ENCODE measurements around the gene PPP2CA. TPM values are rescaled to one million over a fixed set of nuclear protein-coding genes. Genes with fewer than 3 reads are reported as not detected.
"Not testable (repeated sequence)": the region's sequence is repeated elsewhere in the genome, so short reads cannot be mapped to it uniquely, and the experiment has no call there.

PPP2CA gene
- total and polyA plus RNA-seq, 11 donors: 59.7 to 219 (median 171) TPM

DNA sequence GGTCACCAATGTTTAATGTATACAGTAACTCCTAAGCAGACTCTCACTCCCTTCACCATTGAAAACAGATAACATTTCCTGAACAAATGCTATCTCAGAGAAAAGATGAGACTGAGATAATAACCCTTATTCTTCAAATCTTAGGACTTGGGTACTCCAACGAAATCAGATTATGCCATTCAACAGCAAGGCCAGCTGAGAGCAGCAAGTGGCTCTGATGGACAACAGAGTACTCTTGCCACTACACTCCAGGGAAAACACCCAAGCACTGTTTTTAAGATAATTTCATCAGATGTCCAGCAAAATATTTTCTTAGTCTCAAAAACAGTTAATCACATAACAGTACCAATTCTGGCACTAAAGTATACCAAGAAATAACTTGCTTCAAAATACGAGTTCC is 10.1 kb downstream of the PPP2CA start:
- no peaks in the 10 kb centered on the region for H3K27me3 ChIP-seq
- peaks cover 4 to 88% (median 58%) of the 10 kb centered on the region in 12 donors for H3K4me1 ChIP-seq
- DNase-seq (no peak), ATAC-seq (no peak)
- peaks cover 0 to 13% (median 0%) of the 10 kb centered on the region in 12 donors for H3K9me3 ChIP-seq
- H3K27ac ChIP-seq: peak overlapping the region in 1 of 12 donors; percentile 28
- no peak for TF ChIP-seq CTCF (IDR thresholded peaks at IDR 0.05)
- no peak for TF ChIP-seq POLR2A (IDR thresholded peaks at IDR 0.05)
- H3K36me3 ChIP-seq: peaks cover 0 to 18% (median 3%) of the 10 kb centered on the region in 9 donors
- no peak overlapping the region for H3K4me3 ChIP-seq
- WGBS, 4 donors: 47 to 59% (median 52%) methylated on average over 2 of the region's 2 CpGs
- intact Hi-C loops (cut with DNase I): loop anchor here in 1 of 10 donors (2.0 kb wide), 1 partner anchor 39 kb away; no protein-coding TSS in a partner anchor

DNA sequence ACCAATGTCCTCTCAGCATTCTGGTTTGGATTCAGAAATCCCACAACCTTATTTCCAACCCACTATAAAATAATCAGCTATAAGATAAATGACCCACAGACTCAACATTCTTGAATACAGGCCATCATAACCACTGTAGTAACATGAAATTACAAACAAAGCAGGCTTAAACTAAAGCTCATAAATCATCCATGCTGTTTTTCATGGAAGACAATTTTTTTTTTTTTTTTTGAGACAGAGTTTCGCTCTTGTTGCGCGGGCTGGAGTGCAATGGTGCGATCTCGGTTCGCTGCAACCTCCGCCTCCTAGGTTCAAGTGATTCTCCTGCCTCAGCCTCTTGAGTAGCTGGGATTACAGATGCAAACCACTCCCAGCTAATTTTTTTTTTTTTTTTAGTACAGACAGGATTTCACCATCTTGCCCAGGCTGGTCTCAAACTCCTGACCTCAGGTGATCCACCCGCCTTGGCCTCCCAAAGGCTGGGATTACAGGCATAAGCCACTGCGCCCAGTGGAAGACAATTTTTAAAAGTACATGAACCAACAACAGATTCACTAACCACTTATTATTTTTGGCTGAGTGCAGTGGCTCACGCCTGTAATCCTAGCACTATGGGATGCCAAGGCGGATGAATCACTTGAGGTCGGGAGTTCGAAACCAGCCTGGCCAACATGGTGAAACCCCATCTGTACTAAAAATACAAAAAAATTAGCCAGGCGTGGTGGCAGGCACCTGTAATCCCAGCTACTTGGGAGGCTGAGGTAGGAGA is 14.4 kb downstream of the PPP2CA start:
- H3K27ac ChIP-seq; H3K27me3 ChIP-seq; DNase-seq; intact Hi-C loops (cut with DNase I); H3K4me3 ChIP-seq; ATAC-seq: not testable (repeated sequence)
- WGBS, 4 donors: 93 to 96% (median 95%) methylated on average over 14 of the region's 14 CpGs
- peaks cover 0 to 13% (median 0%) of the 10 kb centered on the region in 12 donors for H3K9me3 ChIP-seq
- H3K36me3 ChIP-seq: peaks cover 0 to 14% (median 0%) of the 10 kb centered on the region in 9 donors
- H3K4me1 ChIP-seq: peaks cover 3 to 89% (median 64%) of the 10 kb centered on the region in 12 donors

DNA sequence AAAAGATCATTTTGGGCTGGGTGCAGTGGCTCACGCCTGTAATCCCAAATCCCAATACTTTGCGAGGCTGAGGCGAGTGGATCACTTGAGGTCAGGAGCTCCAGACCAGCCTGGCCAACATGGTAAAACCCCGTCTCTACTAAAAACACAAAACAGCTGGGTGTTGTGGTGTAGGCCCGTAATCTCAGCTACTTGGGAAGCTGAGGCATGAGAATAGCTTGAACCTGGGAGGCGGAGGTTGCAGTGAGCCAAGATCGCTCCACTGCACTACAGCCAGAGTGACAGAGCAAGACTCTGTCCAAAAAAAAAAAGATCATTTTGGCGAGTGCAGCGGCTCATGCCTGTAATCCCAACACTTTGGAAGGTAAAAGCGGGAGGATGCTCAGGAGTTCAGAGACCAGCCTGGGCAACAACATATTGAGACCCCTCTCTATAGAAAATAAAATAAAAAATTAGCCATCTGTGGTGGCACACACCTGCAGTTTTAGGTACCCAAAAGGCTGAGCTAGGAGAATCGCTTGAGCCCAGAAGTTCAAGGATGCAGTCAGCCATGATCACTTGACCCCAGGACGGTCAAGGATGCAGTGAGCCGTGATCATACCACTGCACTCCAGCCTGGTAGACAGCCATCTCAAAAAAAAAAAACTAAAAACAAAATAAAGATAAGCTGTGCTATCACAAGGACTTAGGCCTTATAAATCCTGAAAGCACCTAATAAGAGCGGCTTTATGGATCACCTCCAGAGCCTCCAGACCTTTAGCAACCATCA is 16.2 kb downstream of the PPP2CA start:
- intact Hi-C loops (cut with DNase I): no loop called here
- H3K27ac ChIP-seq: peak overlapping the region in 7 of 12 donors; percentile 4 to 54 (median 34)
- peaks cover 3 to 80% (median 58%) of the 10 kb centered on the region in 12 donors for H3K4me1 ChIP-seq
- peaks cover 0 to 29% (median 12%) of the 10 kb centered on the region in 9 donors for H3K36me3 ChIP-seq
- WGBS, 4 donors: 42 to 53% (median 50%) methylated on average over 14 of the region's 14 CpGs
- peaks cover 0 to 13% (median 0%) of the 10 kb centered on the region in 12 donors for H3K9me3 ChIP-seq
- peak overlapping the region in 1 of 12 donors; percentile 6 for H3K4me3 ChIP-seq
- DNase-seq (peak in 1 of 5 donors; percentile 23), ATAC-seq (peak; percentile 46 to 63 (median 53))
- TF ChIP-seq POLR2A (IDR thresholded peaks at IDR 0.05) (no peak), CTCF (IDR thresholded peaks at IDR 0.05) (no peak)
- no peaks in the 10 kb centered on the region for H3K27me3 ChIP-seq

- WGBS, 4 donors: 44 to 75% (median 62%) methylated on average over 1 of the region's 1 CpG
- DNase-seq (no peak), ATAC-seq (no peak)
- Histone ChIP-seq H3K27me3 (no peaks in the 10 kb centered on the region), H3K4me1 (peaks cover 3 to 74% (median 47%) of the 10 kb centered on the region in 12 donors), H3K27ac (no peak overlapping the region), H3K4me3 (no peak overlapping the region), H3K36me3 (peaks cover 0 to 39% (median 31%) of the 10 kb centered on the region in 9 donors), H3K9me3 (peaks cover 0 to 4% (median 0%) of the 10 kb centered on the region in 12 donors)
- intact Hi-C loops (cut with DNase I): no loop called here
- TF ChIP-seq POLR2A (IDR thresholded peaks at IDR 0.05) (no peak), CTCF (IDR thresholded peaks at IDR 0.05) (no peak)
Observed at GRCh38 chr5:134207696-134208095, 18.2 kb downstream of the PPP2CA start.

Measured in heart left ventricle (tissue), 16 donors.